ENCODE data around the gene REPIN1.

REPIN1 gene

GRCh38 chr7:150378853-150379440, 10.3 kb downstream of the REPIN1 start, which contains the start of gene ZNF775:
Gene ZNF775 (plus strand): TSS chr7:150379330. CDS start chr7:150388471, 9,141 bp downstream.
- peak; percentile 91 for DNase-seq (ENCODE audit: low read depth)
- TF ChIP-seq, protein P1, sequence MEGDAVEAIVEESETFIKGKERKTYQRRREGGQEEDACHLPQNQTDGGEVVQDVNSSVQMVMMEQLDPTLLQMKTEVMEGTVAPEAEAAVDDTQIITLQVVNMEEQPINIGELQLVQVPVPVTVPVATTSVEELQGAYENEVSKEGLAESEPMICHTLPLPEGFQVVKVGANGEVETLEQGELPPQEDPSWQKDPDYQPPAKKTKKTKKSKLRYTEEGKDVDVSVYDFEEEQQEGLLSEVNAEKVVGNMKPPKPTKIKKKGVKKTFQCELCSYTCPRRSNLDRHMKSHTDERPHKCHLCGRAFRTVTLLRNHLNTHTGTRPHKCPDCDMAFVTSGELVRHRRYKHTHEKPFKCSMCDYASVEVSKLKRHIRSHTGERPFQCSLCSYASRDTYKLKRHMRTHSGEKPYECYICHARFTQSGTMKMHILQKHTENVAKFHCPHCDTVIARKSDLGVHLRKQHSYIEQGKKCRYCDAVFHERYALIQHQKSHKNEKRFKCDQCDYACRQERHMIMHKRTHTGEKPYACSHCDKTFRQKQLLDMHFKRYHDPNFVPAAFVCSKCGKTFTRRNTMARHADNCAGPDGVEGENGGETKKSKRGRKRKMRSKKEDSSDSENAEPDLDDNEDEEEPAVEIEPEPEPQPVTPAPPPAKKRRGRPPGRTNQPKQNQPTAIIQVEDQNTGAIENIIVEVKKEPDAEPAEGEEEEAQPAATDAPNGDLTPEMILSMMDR (IDR thresholded peaks at IDR 0.05; ENCODE audit: low read length, missing control alignments): no peak
- peak within 1 kb of the TSS; percentile 71 for H3K4me3 ChIP-seq (replicated peaks; ENCODE audit: low read depth, low read length)

DNA sequence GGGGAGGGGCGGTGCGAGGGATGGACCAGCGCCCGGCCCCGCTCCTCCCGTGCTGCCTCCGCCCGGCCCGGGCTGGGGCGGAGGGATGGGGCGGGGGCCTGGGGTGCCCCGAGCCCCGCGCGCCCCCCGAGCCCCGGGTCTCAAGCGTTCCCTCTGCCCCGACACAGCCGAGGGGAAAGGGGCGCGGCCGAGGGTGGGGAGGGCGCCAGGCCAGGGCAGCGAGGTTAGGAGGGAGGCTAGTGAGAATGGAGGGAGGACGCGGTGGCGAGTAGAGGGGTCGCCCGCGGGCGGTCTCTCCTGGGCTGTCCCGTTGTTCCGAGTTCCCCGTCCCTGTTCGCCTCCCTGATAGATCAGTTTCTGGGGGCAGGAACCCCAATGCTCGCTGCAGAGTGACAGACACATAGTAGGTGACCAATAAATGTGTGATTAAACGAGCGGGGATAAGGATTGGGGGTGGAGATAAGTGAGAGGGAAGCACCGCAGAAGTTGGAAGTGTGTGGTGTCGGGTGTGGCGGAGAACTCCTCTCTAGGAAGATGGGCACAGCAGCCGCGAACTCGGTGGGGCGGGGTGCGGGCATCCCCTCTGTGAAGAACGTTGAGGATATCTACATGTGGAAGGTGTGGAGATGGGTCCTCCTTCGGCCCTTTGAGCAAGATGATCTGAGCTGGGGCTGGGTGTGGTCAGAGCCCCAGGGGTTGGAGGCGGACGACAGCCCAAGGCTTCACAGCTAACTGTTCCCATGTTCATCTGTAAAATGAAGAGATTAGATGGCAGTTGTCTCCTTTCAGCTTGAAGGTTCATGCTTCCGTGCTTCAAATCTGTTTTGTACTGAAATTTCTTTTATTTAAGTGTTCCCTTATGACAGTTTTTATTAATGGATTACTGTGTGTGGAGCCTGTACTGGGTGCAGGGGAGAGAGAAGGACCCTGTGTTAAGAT, 11.1 kb downstream of the REPIN1 start:
- peak overlapping the region; percentile 71 for H3K4me3 ChIP-seq (replicated peaks; ENCODE audit: low read depth, low read length)
- TF ChIP-seq, protein P1 (IDR thresholded peaks at IDR 0.05; ENCODE audit: low read length, missing control alignments): no peak
- no peak for DNase-seq (ENCODE audit: low read depth)

DNA sequence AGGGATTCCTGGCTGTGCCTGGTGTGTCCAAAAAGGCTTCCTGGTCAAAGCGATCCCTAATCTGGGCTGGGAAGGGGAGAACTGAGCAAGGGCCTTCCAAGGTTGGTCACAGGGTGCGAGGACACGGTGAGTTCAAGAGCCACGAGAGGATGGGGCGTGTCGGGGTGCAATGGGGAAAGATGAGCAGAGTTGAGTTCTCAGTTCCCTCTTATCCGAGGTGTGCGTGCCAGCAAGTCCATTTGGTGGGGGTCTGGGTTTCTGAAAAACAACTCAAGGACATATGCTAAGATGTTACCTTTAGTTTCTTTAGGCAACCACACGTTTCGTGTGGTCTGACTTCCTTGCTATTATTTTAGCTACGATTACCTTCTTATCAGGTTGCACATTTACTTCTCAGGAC, 11.8 kb downstream of the REPIN1 start:
- TF ChIP-seq, protein P1 (IDR thresholded peaks at IDR 0.05; ENCODE audit: low read length, missing control alignments): no peak
- peak overlapping the region; percentile 71 for H3K4me3 ChIP-seq (replicated peaks; ENCODE audit: low read depth, low read length)
- no peak for DNase-seq (ENCODE audit: low read depth)

- TF ChIP-seq, protein P1 (IDR thresholded peaks at IDR 0.05; ENCODE audit: low read length, missing control alignments): no peak
- no peak for DNase-seq (ENCODE audit: low read depth)
- H3K4me3 ChIP-seq (replicated peaks; ENCODE audit: low read depth, low read length): no peak overlapping the region
These were observed 12.5 kb downstream of the REPIN1 start for GRCh38 chr7:150381096-150381495.

DNA sequence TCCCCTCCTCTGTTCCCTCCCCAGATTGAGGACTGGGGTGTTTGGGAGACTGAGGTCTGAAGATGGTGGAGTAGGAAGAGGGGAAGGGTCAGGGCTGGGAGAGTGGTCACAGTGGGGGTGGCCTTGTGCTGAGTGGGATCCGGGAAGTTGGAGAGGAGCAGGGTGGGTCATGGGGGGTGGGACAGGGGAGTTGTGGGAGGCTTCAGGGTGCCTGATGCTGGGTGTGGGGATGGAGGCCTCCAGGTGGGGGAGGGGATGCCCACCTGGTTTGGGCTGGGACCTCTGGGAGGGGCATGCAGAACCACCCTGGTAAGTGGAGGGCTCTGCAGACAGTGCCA, 13.1 kb downstream of the REPIN1 start:
- H3K4me3 ChIP-seq (replicated peaks; ENCODE audit: low read depth, low read length): no peak overlapping the region
- DNase-seq (ENCODE audit: low read depth): no peak
- TF ChIP-seq, protein P1 (IDR thresholded peaks at IDR 0.05; ENCODE audit: low read length, missing control alignments): no peak

DNA sequence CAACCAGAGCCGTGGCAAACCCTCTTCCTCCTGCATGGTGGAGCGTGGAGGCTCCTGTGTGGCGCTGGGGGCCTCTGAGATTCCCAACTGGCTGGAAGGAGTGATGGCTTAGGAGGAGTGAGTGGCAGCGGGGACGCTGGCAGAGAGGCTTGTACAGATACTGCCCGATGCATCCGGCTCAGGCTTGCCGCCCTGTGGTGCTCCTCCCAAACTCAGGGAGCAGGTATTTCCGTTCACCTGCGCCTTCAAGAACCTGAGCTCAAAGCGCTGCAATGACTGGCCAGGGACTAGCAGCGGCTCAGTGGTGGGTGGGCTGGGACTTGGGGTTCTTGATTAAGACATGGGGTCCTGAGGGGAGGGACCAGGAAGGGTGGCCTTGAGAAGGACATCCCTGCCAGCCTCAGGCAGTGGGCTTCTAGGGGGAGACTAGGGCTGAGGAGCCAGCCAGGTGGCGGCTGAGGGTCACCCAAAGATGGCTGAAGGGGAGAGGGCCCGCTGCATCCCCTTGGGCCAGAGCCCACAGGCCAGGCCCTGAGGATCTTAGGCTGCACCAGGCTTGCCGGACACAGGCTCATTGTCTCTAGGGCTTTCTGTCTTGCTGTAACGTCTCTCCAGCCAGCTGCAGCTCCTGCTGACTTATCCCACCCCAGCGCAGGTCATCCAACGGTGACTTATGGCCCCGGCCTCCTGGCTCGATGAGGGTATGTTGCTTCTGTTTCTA, 13.7 kb downstream of the REPIN1 start:
- no peak overlapping the region for H3K4me3 ChIP-seq (replicated peaks; ENCODE audit: low read depth, low read length)
- TF ChIP-seq, protein P1 (IDR thresholded peaks at IDR 0.05; ENCODE audit: low read length, missing control alignments): no peak
- DNase-seq (ENCODE audit: low read depth): no peak

Measured in fibroblast of pulmonary artery (primary cell).